ENCODE measurements around the gene MRPL21.

MRPL21 gene

DNA sequence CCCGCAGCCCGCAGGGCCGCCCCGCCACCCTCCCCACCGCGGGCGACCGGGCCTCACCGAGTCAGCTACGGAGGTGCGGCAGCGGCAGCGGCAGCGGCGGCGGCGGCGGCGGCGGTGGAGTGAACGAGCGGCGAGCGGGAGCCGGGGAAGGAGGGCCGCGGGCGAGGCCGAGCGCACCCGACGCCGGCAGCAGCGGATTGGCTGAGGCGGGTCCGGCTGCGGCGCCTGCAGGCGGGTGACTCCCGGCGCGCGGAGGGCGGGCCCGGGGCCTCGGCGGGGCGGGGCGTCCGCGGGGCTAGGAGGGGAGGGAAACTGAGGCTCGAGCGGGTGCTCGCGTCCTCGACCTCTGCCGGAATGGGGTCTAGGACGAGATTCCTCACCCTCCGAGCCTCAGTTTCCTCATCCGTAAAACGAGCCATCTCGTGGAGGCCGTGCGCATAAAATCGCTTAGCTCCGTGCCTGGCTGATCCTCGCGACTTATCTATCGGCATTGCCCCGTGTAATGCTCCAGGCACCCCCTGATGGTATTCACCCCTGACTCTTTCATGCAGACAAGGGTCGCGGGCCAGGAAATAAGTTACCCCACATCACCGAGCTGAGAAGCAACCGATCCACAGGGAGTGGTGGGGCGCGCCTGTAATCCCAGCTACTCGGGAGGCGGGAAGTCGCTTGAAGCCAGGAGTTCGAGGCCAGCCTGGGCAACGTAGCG is 61.8 kb downstream of the MRPL21 start, which contains the start of gene CPT1A:
TSS of gene CPT1A (minus strand) at position 199 of the 709 bp plus-strand sequence. CDS start 26,442 bp downstream, outside the sequence.
- DNase-seq (ENCODE audit: low spot score): peak; percentile 70
